Measurements from ENCODE around the gene PALLD. TPM values are rescaled to one million over a fixed set of nuclear protein-coding genes. Genes with fewer than 3 reads are reported as not detected.

The PALLD gene
- polyA plus RNA-seq, 1 donor (not counting 4 experiments of a cell fraction or from before 2014, with no cell fraction given): 136 TPM

DNA sequence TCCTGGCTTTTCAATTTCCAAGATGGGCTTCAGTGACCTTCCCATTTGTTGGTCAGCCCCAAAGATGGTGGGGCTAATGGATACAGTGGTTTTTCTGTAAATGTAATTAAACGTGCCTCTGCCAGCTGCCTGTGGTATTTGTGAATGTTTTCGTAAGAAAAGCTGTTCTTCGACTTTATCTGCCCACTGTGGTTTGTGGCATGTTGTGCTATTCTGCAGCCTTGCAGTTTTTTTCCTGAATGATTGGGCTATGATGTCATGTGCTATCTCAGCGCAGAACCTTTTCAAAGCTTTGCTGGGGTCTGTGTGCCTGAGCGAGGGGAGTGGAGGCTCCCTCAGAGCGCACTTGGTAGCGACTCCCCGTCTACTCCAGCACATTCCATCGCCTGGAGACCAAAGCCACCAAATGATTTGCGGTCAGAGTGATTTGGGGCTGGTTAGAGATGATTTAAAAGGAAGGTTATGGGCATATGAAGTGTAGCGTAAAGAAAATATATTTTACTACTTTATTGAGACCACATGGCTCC, 137.5 kb downstream of the PALLD start:
- Histone ChIP-seq H3K4me1 (ENCODE audit: control insufficient read depth, extremely low read depth, insufficient read depth, low read length) (peaks cover 33% of the 10 kb centered on the region), H3K4me3 (ENCODE audit: control insufficient read depth in 2 of 3, extremely low read depth in 1 of 3, insufficient read depth in 2 of 3, low read depth in 1 of 3, low read length in 3 of 3) (no peak overlapping the region), H3K9ac (ENCODE audit: control insufficient read depth, extremely low read depth, insufficient read depth, low read length) (no peak overlapping the region), H3K27me3 (ENCODE audit: control insufficient read depth, extremely low read depth, insufficient read depth, low read length) (no peaks in the 10 kb centered on the region), H3K27ac (ENCODE audit: control insufficient read depth, insufficient read depth, low read length) (no peak overlapping the region), H2AFZ (ENCODE audit: control insufficient read depth, low read length) (no peak overlapping the region), H3K36me3 (ENCODE audit: control insufficient read depth in 2 of 2, extremely low read depth in 1 of 2, insufficient read depth in 2 of 2, low read length in 2 of 2) (no peaks in the 10 kb centered on the region), H3K9me3 (ENCODE audit: control insufficient read depth, low read depth, low read length) (no peaks in the 10 kb centered on the region), H4K20me1 (ENCODE audit: control insufficient read depth, extremely low read depth, insufficient read depth, low read length) (no peaks in the 10 kb centered on the region), H3K79me2 (ENCODE audit: control insufficient read depth, insufficient read depth, low read length) (no peaks in the 10 kb centered on the region), H3K9me1 (ENCODE audit: control insufficient read depth, extremely low read depth, insufficient read depth, low read length) (no peaks in the 10 kb centered on the region), H3K4me2 (ENCODE audit: control insufficient read depth, extremely low read depth, insufficient read depth, low read depth, low read length) (no peak overlapping the region)
- dilution Hi-C loops (cut with MboI; ENCODE audit: extremely low pct_ligation_motif_present, low sequenced_read_pairs): no loop called here
- FAIRE-seq: peak; percentile 39
- TF ChIP-seq EZH2 (IDR thresholded peaks at IDR 0.05; ENCODE audit: low read length): no peak
- TF ChIP-seq, protein P1, sequence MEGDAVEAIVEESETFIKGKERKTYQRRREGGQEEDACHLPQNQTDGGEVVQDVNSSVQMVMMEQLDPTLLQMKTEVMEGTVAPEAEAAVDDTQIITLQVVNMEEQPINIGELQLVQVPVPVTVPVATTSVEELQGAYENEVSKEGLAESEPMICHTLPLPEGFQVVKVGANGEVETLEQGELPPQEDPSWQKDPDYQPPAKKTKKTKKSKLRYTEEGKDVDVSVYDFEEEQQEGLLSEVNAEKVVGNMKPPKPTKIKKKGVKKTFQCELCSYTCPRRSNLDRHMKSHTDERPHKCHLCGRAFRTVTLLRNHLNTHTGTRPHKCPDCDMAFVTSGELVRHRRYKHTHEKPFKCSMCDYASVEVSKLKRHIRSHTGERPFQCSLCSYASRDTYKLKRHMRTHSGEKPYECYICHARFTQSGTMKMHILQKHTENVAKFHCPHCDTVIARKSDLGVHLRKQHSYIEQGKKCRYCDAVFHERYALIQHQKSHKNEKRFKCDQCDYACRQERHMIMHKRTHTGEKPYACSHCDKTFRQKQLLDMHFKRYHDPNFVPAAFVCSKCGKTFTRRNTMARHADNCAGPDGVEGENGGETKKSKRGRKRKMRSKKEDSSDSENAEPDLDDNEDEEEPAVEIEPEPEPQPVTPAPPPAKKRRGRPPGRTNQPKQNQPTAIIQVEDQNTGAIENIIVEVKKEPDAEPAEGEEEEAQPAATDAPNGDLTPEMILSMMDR (optimal IDR thresholded peaks at IDR 0.05 in 1 of 3, IDR thresholded peaks at IDR 0.05 in 1 of 3, conservative IDR thresholded peaks at IDR 0.05 in 1 of 3; ENCODE audit: extremely low read depth in 1 of 3, insufficient read depth in 2 of 3, low read length in 3 of 3): no peak
- DNase-seq (ENCODE audit: low read depth, low spot score): no peak

DNA sequence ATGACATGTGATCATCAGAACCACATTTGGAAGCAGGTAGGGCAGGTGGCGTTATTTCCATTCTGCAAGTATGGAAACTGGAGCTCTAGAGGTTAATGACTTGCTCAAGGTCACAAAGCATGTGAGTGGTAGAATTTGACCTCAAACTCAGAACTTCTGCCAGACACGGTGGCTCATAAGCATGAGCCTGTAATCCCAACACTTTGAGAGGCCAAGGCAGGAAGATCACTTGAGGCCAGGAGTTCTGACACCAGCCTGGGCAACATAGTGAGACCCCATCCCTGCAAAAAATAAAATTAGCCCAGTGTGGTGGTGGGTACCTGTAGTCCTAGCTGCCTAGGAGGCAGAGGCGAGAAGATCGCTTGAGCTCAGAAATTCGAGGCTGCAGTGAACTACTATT, 139.2 kb downstream of the PALLD start:
- no peak overlapping the region for H2AFZ ChIP-seq (ENCODE audit: control insufficient read depth, low read length)
- H3K27me3 ChIP-seq (ENCODE audit: control insufficient read depth, extremely low read depth, insufficient read depth, low read length): no peaks in the 10 kb centered on the region
- DNase-seq (ENCODE audit: low read depth, low spot score) (no peak), FAIRE-seq (peak; percentile 73)
- H3K9ac ChIP-seq (ENCODE audit: control insufficient read depth, extremely low read depth, insufficient read depth, low read length): no peak overlapping the region
- H3K4me3 ChIP-seq (ENCODE audit: control insufficient read depth in 2 of 3, extremely low read depth in 1 of 3, insufficient read depth in 2 of 3, low read depth in 1 of 3, low read length in 3 of 3): no peak overlapping the region
- no peaks in the 10 kb centered on the region for H3K9me3 ChIP-seq (ENCODE audit: control insufficient read depth, low read depth, low read length)
- no peaks in the 10 kb centered on the region for H3K36me3 ChIP-seq (ENCODE audit: control insufficient read depth in 2 of 2, extremely low read depth in 1 of 2, insufficient read depth in 2 of 2, low read length in 2 of 2)
- dilution Hi-C loops (cut with MboI; ENCODE audit: extremely low pct_ligation_motif_present, low sequenced_read_pairs): no loop called here
- peaks cover 25% of the 10 kb centered on the region for H3K4me1 ChIP-seq (ENCODE audit: control insufficient read depth, extremely low read depth, insufficient read depth, low read length)
- no peak overlapping the region for H3K4me2 ChIP-seq (ENCODE audit: control insufficient read depth, extremely low read depth, insufficient read depth, low read depth, low read length)
- H3K9me1 ChIP-seq (ENCODE audit: control insufficient read depth, extremely low read depth, insufficient read depth, low read length): no peaks in the 10 kb centered on the region
- TF ChIP-seq, protein P1 (optimal IDR thresholded peaks at IDR 0.05 in 1 of 3, IDR thresholded peaks at IDR 0.05 in 1 of 3, conservative IDR thresholded peaks at IDR 0.05 in 1 of 3; ENCODE audit: extremely low read depth in 1 of 3, insufficient read depth in 2 of 3, low read length in 3 of 3): no peak
- TF ChIP-seq EZH2 (IDR thresholded peaks at IDR 0.05; ENCODE audit: low read length): no peak
- no peaks in the 10 kb centered on the region for H4K20me1 ChIP-seq (ENCODE audit: control insufficient read depth, extremely low read depth, insufficient read depth, low read length)
- H3K27ac ChIP-seq (ENCODE audit: control insufficient read depth, insufficient read depth, low read length): no peak overlapping the region
- no peaks in the 10 kb centered on the region for H3K79me2 ChIP-seq (ENCODE audit: control insufficient read depth, insufficient read depth, low read length)

Measured in keratinocyte (primary cell).